Measurements from ENCODE around the gene CFHR3. TPM values are rescaled to one million over a fixed set of nuclear protein-coding genes. Genes with fewer than 3 reads are reported as not detected.
"Not testable (repeated sequence)": the region's sequence is repeated elsewhere in the genome, so short reads cannot be mapped to it uniquely, and the experiment has no call there.

The CFHR3 gene
- polyA plus RNA-seq, 4 donors = 0.04 TPM; not detected in 3

- not testable (repeated sequence) for H3K27me3 ChIP-seq (ENCODE audit: control insufficient read depth in 3 of 3, insufficient read depth in 3 of 3, low read length in 3 of 3); FAIRE-seq; H3K9me3 ChIP-seq (ENCODE audit: control insufficient read depth in 2 of 2, insufficient read depth in 1 of 2, low read depth in 1 of 2, low read length in 1 of 2); H3K27ac ChIP-seq (ENCODE audit: low read depth in 1 of 3, low read length in 2 of 3); DNase-seq; H3K4me3 ChIP-seq (ENCODE audit: low read depth in 1 of 3, low read length in 3 of 3); H3K4me1 ChIP-seq (ENCODE audit: control insufficient read depth in 3 of 3, insufficient read depth in 2 of 3, low read depth in 1 of 3, low read length in 2 of 3); H3K36me3 ChIP-seq (ENCODE audit: control insufficient read depth in 3 of 3, insufficient read depth in 2 of 3, low read depth in 1 of 3, low read length in 3 of 3)
- WGBS, 3 donors = 85 to 93% (median 92%) methylated on average over 4 of the region's 4 CpGs
Measured at GRCh38 chr1:196769823-196770222, 4.8 kb upstream of the CFHR3 start.

GRCh38 chr1:196773713-196774112, 927 bp upstream of the CFHR3 start:
- Histone ChIP-seq H3K27ac (ENCODE audit: low read depth in 1 of 3, low read length in 2 of 3) (no peak overlapping the region), H3K27me3 (ENCODE audit: control insufficient read depth in 3 of 3, insufficient read depth in 3 of 3, low read length in 3 of 3) (no peaks in the 10 kb centered on the region), H3K36me3 (ENCODE audit: control insufficient read depth in 3 of 3, insufficient read depth in 2 of 3, low read depth in 1 of 3, low read length in 3 of 3) (no peaks in the 10 kb centered on the region), H3K4me3 (ENCODE audit: low read depth in 1 of 3, low read length in 3 of 3) (no peak overlapping the region), H3K9me3 (ENCODE audit: control insufficient read depth in 2 of 2, insufficient read depth in 1 of 2, low read depth in 1 of 2, low read length in 1 of 2) (no peaks in the 10 kb centered on the region), H3K4me1 (ENCODE audit: control insufficient read depth in 3 of 3, insufficient read depth in 2 of 3, low read depth in 1 of 3, low read length in 2 of 3) (no peaks in the 10 kb centered on the region)
- 79 to 94% (median 93%) methylated on average over 1 of the region's 1 CpG for WGBS, 3 donors
- DNase-seq = no peak
- no peak for FAIRE-seq

GRCh38 chr1:196774175-196774574, 465 bp upstream of the CFHR3 start:
- Histone ChIP-seq H3K36me3 (ENCODE audit: control insufficient read depth in 3 of 3, insufficient read depth in 2 of 3, low read depth in 1 of 3, low read length in 3 of 3) (no peaks in the 10 kb centered on the region), H3K27me3 (ENCODE audit: control insufficient read depth in 3 of 3, insufficient read depth in 3 of 3, low read length in 3 of 3) (no peaks in the 10 kb centered on the region), H3K4me1 (ENCODE audit: control insufficient read depth in 3 of 3, insufficient read depth in 2 of 3, low read depth in 1 of 3, low read length in 2 of 3) (no peaks in the 10 kb centered on the region), H3K9me3 (ENCODE audit: control insufficient read depth in 2 of 2, insufficient read depth in 1 of 2, low read depth in 1 of 2, low read length in 1 of 2) (no peaks in the 10 kb centered on the region), H3K27ac (ENCODE audit: low read depth in 1 of 3, low read length in 2 of 3) (no peak overlapping the region), H3K4me3 (ENCODE audit: low read depth in 1 of 3, low read length in 3 of 3) (no peak overlapping the region)
- no peak for FAIRE-seq
- no peak for DNase-seq
- 35 to 51% (median 39%) methylated on average over 2 of the region's 2 CpGs for WGBS, 3 donors

GRCh38 chr1:196777603-196778002, 3.0 kb downstream of the CFHR3 start:
- no peaks in the 10 kb centered on the region for H3K4me1 ChIP-seq (ENCODE audit: control insufficient read depth in 3 of 3, insufficient read depth in 2 of 3, low read depth in 1 of 3, low read length in 2 of 3)
- no peak for FAIRE-seq
- no peak overlapping the region for H3K4me3 ChIP-seq (ENCODE audit: low read depth in 1 of 3, low read length in 3 of 3)
- no peaks in the 10 kb centered on the region for H3K9me3 ChIP-seq (ENCODE audit: control insufficient read depth in 2 of 2, insufficient read depth in 1 of 2, low read depth in 1 of 2, low read length in 1 of 2)
- 85 to 91% (median 88%) methylated on average over 13 of the region's 13 CpGs for WGBS, 3 donors
- no peaks in the 10 kb centered on the region for H3K27me3 ChIP-seq (ENCODE audit: control insufficient read depth in 3 of 3, insufficient read depth in 3 of 3, low read length in 3 of 3)
- DNase-seq = no peak
- no peak overlapping the region for H3K27ac ChIP-seq (ENCODE audit: low read depth in 1 of 3, low read length in 2 of 3)
- no peaks in the 10 kb centered on the region for H3K36me3 ChIP-seq (ENCODE audit: control insufficient read depth in 3 of 3, insufficient read depth in 2 of 3, low read depth in 1 of 3, low read length in 3 of 3)

- Histone ChIP-seq H3K27me3 (ENCODE audit: control insufficient read depth in 3 of 3, insufficient read depth in 3 of 3, low read length in 3 of 3) (no peaks in the 10 kb centered on the region), H3K9me3 (ENCODE audit: control insufficient read depth in 2 of 2, insufficient read depth in 1 of 2, low read depth in 1 of 2, low read length in 1 of 2) (no peaks in the 10 kb centered on the region), H3K36me3 (ENCODE audit: control insufficient read depth in 3 of 3, insufficient read depth in 2 of 3, low read depth in 1 of 3, low read length in 3 of 3) (no peaks in the 10 kb centered on the region), H3K27ac (ENCODE audit: low read depth in 1 of 3, low read length in 2 of 3) (no peak overlapping the region), H3K4me3 (ENCODE audit: low read depth in 1 of 3, low read length in 3 of 3) (no peak overlapping the region), H3K4me1 (ENCODE audit: control insufficient read depth in 3 of 3, insufficient read depth in 2 of 3, low read depth in 1 of 3, low read length in 2 of 3) (no peaks in the 10 kb centered on the region)
- no peak for DNase-seq
- FAIRE-seq = no peak
- WGBS, 3 donors = 90 to 94% (median 91%) methylated on average over 1 of the region's 1 CpG
Measured at GRCh38 chr1:196779093-196779492, 4.5 kb downstream of the CFHR3 start.

- H3K4me1 ChIP-seq (ENCODE audit: control insufficient read depth in 3 of 3, insufficient read depth in 2 of 3, low read depth in 1 of 3, low read length in 2 of 3); H3K27ac ChIP-seq (ENCODE audit: low read depth in 1 of 3, low read length in 2 of 3); H3K27me3 ChIP-seq (ENCODE audit: control insufficient read depth in 3 of 3, insufficient read depth in 3 of 3, low read length in 3 of 3); H3K4me3 ChIP-seq (ENCODE audit: low read depth in 1 of 3, low read length in 3 of 3); H3K36me3 ChIP-seq (ENCODE audit: control insufficient read depth in 3 of 3, insufficient read depth in 2 of 3, low read depth in 1 of 3, low read length in 3 of 3); FAIRE-seq; DNase-seq; H3K9me3 ChIP-seq (ENCODE audit: control insufficient read depth in 2 of 2, insufficient read depth in 1 of 2, low read depth in 1 of 2, low read length in 1 of 2): not testable (repeated sequence)
- WGBS, 3 donors = 60 to 87% (median 87%) methylated on average over 1 of the region's 1 CpG
Measured at GRCh38 chr1:196791252-196791651, 16.6 kb downstream of the CFHR3 start.

GRCh38 chr1:196794103-196794502, 19.5 kb downstream of the CFHR3 start:
- H3K36me3 ChIP-seq (ENCODE audit: control insufficient read depth in 3 of 3, insufficient read depth in 2 of 3, low read depth in 1 of 3, low read length in 3 of 3) = not testable (repeated sequence)

GRCh38 chr1:196797891-196798290, 23.3 kb downstream of the CFHR3 start:
- Histone ChIP-seq H3K4me1 (ENCODE audit: control insufficient read depth in 3 of 3, insufficient read depth in 2 of 3, low read depth in 1 of 3, low read length in 2 of 3) (no peaks in the 10 kb centered on the region), H3K27me3 (ENCODE audit: control insufficient read depth in 3 of 3, insufficient read depth in 3 of 3, low read length in 3 of 3) (no peaks in the 10 kb centered on the region), H3K27ac (ENCODE audit: low read depth in 1 of 3, low read length in 2 of 3) (no peak overlapping the region), H3K9me3 (ENCODE audit: control insufficient read depth in 2 of 2, insufficient read depth in 1 of 2, low read depth in 1 of 2, low read length in 1 of 2) (no peaks in the 10 kb centered on the region), H3K36me3 (ENCODE audit: control insufficient read depth in 3 of 3, insufficient read depth in 2 of 3, low read depth in 1 of 3, low read length in 3 of 3) (no peaks in the 10 kb centered on the region), H3K4me3 (ENCODE audit: low read depth in 1 of 3, low read length in 3 of 3) (no peak overlapping the region)
- DNase-seq = no peak
- WGBS, 3 donors = 20 to 35% (median 26%) methylated on average over 2 of the region's 2 CpGs
- no peak for FAIRE-seq

More at GRCh38 chr1:196794103-196794502, 19.5 kb downstream of the CFHR3 start:
- H3K4me1 ChIP-seq (ENCODE audit: control insufficient read depth in 3 of 3, insufficient read depth in 2 of 3, low read depth in 1 of 3, low read length in 2 of 3); H3K4me3 ChIP-seq (ENCODE audit: low read depth in 1 of 3, low read length in 3 of 3); FAIRE-seq; DNase-seq; H3K27ac ChIP-seq (ENCODE audit: low read depth in 1 of 3, low read length in 2 of 3); H3K9me3 ChIP-seq (ENCODE audit: control insufficient read depth in 2 of 2, insufficient read depth in 1 of 2, low read depth in 1 of 2, low read length in 1 of 2); H3K27me3 ChIP-seq (ENCODE audit: control insufficient read depth in 3 of 3, insufficient read depth in 3 of 3, low read length in 3 of 3): not testable (repeated sequence)
- WGBS, 3 donors = 11 to 40% (median 22%) methylated on average over 4 of the region's 4 CpGs

- not testable (repeated sequence) for DNase-seq; H3K27ac ChIP-seq (ENCODE audit: low read depth in 1 of 3, low read length in 2 of 3); FAIRE-seq; H3K36me3 ChIP-seq (ENCODE audit: control insufficient read depth in 3 of 3, insufficient read depth in 2 of 3, low read depth in 1 of 3, low read length in 3 of 3); H3K4me3 ChIP-seq (ENCODE audit: low read depth in 1 of 3, low read length in 3 of 3); H3K4me1 ChIP-seq (ENCODE audit: control insufficient read depth in 3 of 3, insufficient read depth in 2 of 3, low read depth in 1 of 3, low read length in 2 of 3); H3K27me3 ChIP-seq (ENCODE audit: control insufficient read depth in 3 of 3, insufficient read depth in 3 of 3, low read length in 3 of 3); H3K9me3 ChIP-seq (ENCODE audit: control insufficient read depth in 2 of 2, insufficient read depth in 1 of 2, low read depth in 1 of 2, low read length in 1 of 2)
- 41 to 86% (median 69%) methylated on average over 1 of the region's 1 CpG for WGBS, 3 donors
Measured at GRCh38 chr1:196801920-196802319, 27.3 kb downstream of the CFHR3 start.
